HuH-7.5 (cell line): ENCODE measurements around the gene HAND1.
A peak's percentile ranks its signal among the peaks of the same experiment; 100 is the strongest.
"Not testable (repeated sequence)": the region's sequence is repeated elsewhere in the genome, so short reads cannot be mapped to it uniquely, and the experiment has no call there.

Source experiments
- DNase-seq: peaks from one replicate; pipeline ENCODE4 v3.0.0; 2011; ENCODE audit warnings: low spot score

The HAND1 gene

GRCh38 chr5:154478224-154478565 lies at the start of gene HAND1:
HAND1 (minus strand) TSS chr5:154478227; CDS start chr5:154478008, 219 bp downstream.
- no peak for DNase-seq

- DNase-seq = no peak
Observed at GRCh38 chr5:154526231-154527226, 48.5 kb upstream of the HAND1 start.

- DNase-seq = no peak
Observed at GRCh38 chr5:154524859-154525258, 46.8 kb upstream of the HAND1 start.

- DNase-seq = no peak
Observed at GRCh38 chr5:154524181-154524580, 46.2 kb upstream of the HAND1 start.

GRCh38 chr5:154523709-154524108 lies 45.7 kb upstream of the HAND1 start:
- no peak for DNase-seq

GRCh38 chr5:154523104-154523503 lies 45.1 kb upstream of the HAND1 start:
- no peak for DNase-seq

- no peak for DNase-seq
Observed at GRCh38 chr5:154522284-154522683, 44.3 kb upstream of the HAND1 start.

- DNase-seq = no peak
Observed at GRCh38 chr5:154521756-154522155, 43.7 kb upstream of the HAND1 start.

- DNase-seq = peak; percentile 56
Observed at GRCh38 chr5:154520861-154521453, 42.9 kb upstream of the HAND1 start.

GRCh38 chr5:154519359-154519758 lies 41.3 kb upstream of the HAND1 start:
- DNase-seq = no peak

- no peak for DNase-seq
Observed at GRCh38 chr5:154518438-154518867, 40.4 kb upstream of the HAND1 start.

- no peak for DNase-seq
Observed at GRCh38 chr5:154517810-154518437, 39.9 kb upstream of the HAND1 start.

GRCh38 chr5:154517181-154517580 lies 39.2 kb upstream of the HAND1 start:
- no peak for DNase-seq

- DNase-seq = no peak
Observed at GRCh38 chr5:154516475-154516874, 38.4 kb upstream of the HAND1 start.

GRCh38 chr5:154515488-154515887 lies 37.5 kb upstream of the HAND1 start:
- DNase-seq = not testable (repeated sequence)

GRCh38 chr5:154514331-154514730 lies 36.3 kb upstream of the HAND1 start:
- DNase-seq = no peak

GRCh38 chr5:154513669-154514084 lies 35.6 kb upstream of the HAND1 start:
- DNase-seq = no peak

- no peak for DNase-seq
Observed at GRCh38 chr5:154511984-154512383, 34.0 kb upstream of the HAND1 start.

GRCh38 chr5:154509784-154510555 lies 31.9 kb upstream of the HAND1 start:
- no peak for DNase-seq

- no peak for DNase-seq
Observed at GRCh38 chr5:154508114-154508513, 30.1 kb upstream of the HAND1 start.

GRCh38 chr5:154506716-154507080 lies 28.7 kb upstream of the HAND1 start:
- no peak for DNase-seq

- DNase-seq = no peak
Observed at GRCh38 chr5:154506049-154506715, 28.2 kb upstream of the HAND1 start.
